Activated CD8-positive, alpha-beta T cell treated with anti-CD3 and anti-CD28 coated beads, Interleukin-2, amount 10 ng/mL, durations not matched to agents 7 days and 5 days (primary cell): ENCODE data around the gene CD8A. TPM values are rescaled to one million over a fixed set of nuclear protein-coding genes. Genes with fewer than 3 reads are reported as not detected.

Source experiments
- ATAC-seq: fragments of 150-1000 bp; cut with Tn5 transposase; one replicate; pipeline ENCODE4 v1.10.0; 2021; ENCODE audit warnings: moderate library complexity
- CTCF ChIA-PET: fragments of 350-600 bp; sonication (Branson Sonifier 250); formaldehyde crosslinking; loops from one replicate; lab custom pipeline; 2021; ENCODE audit warnings: antibody characterized with exemption; lab: Charles Lee
- POLR2A ChIA-PET: fragments of 350-600 bp; sonication (Branson Sonifier 250); formaldehyde crosslinking; loops from one replicate; lab custom pipeline; 2021; ENCODE audit warnings: antibody characterized with exemption; lab: Charles Lee
- DNase-seq: peaks from one replicate; pipeline ENCODE4 v3.0.0-alpha.2; 2020
- H3K27ac Mint-ChIP-seq: one replicate; pipeline ENCODE4 v1.8.0; 2021; ENCODE audit warnings: mild to moderate bottlenecking, mixed read lengths
- H3K27me3 Mint-ChIP-seq: one replicate; pipeline ENCODE4 v1.8.0; 2021; ENCODE audit warnings: low read depth, mixed read lengths
- H3K36me3 Mint-ChIP-seq: one replicate; pipeline ENCODE4 v1.8.0; 2021; ENCODE audit warnings: low read depth, mixed read lengths
- H3K4me1 Mint-ChIP-seq: one replicate; pipeline ENCODE4 v1.8.0; 2021; ENCODE audit warnings: low read depth, mixed read lengths
- H3K4me3 Mint-ChIP-seq: one replicate; pipeline ENCODE4 v1.8.0; 2021; ENCODE audit warnings: mild to moderate bottlenecking, mixed read lengths
- H3K9me3 Mint-ChIP-seq: one replicate; pipeline ENCODE4 v1.8.0; 2022; ENCODE audit warnings: mixed read lengths; ENCODE audit not compliant: insufficient read depth
- total RNA-seq, 2 experiments: library from RNA; stranded (reverse); gene quantifications; one replicate each; pipeline ENCODE4 v1.2.3, GENCODE V29; 2021

Gene CD8A
- total RNA-seq, 2 experiments from 2014 or later = 667 to 675 TPM

DNA sequence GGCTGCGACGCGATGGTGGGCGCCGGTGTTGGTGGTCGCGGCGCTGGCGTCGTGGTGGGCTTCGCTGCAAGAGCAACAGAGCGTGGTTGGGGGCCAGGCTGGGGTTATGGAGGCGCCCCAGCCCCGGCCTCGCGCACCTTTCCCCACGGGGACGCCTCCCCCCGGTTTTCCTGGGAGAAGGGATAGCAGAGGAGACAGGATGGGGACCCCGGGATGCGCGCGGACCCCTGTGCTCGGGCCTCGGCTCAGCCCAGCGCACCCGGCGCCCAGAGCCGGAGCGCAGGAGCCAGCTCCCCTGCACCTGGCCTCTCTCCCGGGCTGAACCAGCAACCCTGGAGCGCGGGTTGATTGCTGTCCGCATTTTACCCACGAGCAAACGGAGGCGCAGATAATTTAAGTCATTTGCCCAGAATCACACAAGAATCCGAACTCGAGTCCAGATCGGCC lies 1.0 kb downstream of the CD8A start:
- ChIA-PET CTCF (interaction anchor here (19.7 kb wide), 1 partner anchor 18 kb away, joined by 243 read pairs; no protein-coding TSS in a partner anchor), POLR2A (interaction anchor here (1.3 to 9.9 kb wide), 4 partner anchors 10 to 34 kb away, joined by 4 to 329 read pairs (median 24); no protein-coding TSS in a partner anchor)
- peak overlapping the region; percentile 95 for H3K4me3 Mint-ChIP-seq
- no peak for ATAC-seq
- DNase-seq = no peak
- H3K9me3 Mint-ChIP-seq = no peaks in the 10 kb centered on the region
- H3K27me3 Mint-ChIP-seq = no peaks in the 10 kb centered on the region
- H3K4me1 Mint-ChIP-seq = peaks cover 63% of the 10 kb centered on the region
- H3K27ac Mint-ChIP-seq = peak overlapping the region; percentile 99
- peaks cover 68% of the 10 kb centered on the region for H3K36me3 Mint-ChIP-seq

DNA sequence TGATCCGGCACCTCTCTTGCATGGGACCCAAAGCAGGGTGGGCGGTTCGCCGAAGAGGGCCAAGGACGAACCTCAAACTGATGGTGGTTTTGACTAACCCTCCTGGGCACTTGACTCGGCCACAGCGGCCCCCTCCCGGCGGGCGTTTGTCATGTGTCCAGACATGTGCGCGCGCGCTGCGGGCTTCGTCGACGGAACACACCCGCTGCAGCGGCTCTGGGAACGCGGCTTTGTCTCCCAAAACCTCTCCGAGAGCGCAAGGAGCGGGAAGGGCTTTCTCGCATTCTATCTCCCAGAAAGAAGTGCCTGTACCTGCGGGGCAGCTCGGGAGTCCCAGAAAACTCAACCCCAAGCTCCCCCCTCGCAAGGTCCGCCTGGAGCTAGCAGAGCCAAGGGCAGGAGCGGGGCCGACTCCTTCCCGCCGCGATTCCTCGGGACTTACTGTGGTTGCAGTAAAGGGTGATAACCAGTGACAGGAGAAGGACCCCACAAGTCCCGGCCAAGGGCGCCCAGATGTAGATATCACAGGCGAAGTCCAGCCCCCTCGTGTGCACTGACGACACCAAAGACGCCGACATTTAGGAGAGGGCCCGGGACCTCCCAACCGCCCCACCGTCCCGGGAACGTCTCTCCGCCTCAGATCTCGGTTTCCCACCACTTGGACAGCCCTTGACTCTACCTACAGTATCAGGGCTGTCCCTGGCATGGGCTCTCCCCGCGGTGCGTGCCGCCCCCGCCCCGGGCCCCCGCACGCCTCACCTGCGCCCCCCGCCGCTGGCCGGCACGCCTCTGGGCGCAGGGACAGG lies 1.6 kb downstream of the CD8A start:
- DNase-seq = peak; percentile 75

DNA sequence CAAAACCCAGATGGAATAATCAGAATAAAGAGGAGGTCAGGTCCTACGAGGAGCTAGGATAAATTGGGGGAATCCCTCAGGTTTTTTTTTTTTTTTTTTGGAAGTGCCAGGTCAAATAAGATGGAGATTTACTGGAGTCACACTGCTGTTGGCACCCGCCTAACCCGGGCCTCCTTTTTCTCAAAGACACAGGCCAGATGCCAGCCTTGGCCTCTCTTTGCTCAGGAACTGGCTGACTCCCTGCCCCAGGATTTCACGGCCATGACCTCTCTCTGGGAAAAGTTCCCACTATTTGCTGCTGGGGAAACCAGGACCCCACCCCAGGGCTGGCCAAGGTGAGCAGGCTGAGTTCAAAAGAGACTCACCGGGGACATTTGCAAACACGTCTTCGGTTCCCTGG lies 2.5 kb downstream of the CD8A start:
- DNase-seq = no peak
- no peaks in the 10 kb centered on the region for H3K9me3 Mint-ChIP-seq
- H3K36me3 Mint-ChIP-seq = peaks cover 81% of the 10 kb centered on the region
- no peaks in the 10 kb centered on the region for H3K27me3 Mint-ChIP-seq
- peaks cover 63% of the 10 kb centered on the region for H3K4me1 Mint-ChIP-seq
- ChIA-PET POLR2A (interaction anchor here (0.6 to 7.9 kb wide), 6 partner anchors 8 to 1461 kb away, joined by 3 to 164 read pairs (median 3); no protein-coding TSS in a partner anchor), CTCF (interaction anchor here (1.3 to 19.7 kb wide), 2 partner anchors 19 to 23 kb away, joined by 4 to 243 read pairs; no protein-coding TSS in a partner anchor)
- H3K4me3 Mint-ChIP-seq = peak overlapping the region; percentile 95
- ATAC-seq = no peak
- peak overlapping the region; percentile 99 for H3K27ac Mint-ChIP-seq

More for the DNA sequence above, 1.6 kb downstream of the CD8A start:
- peaks cover 74% of the 10 kb centered on the region for H3K36me3 Mint-ChIP-seq
- peak overlapping the region; percentile 99 for H3K27ac Mint-ChIP-seq
- no peaks in the 10 kb centered on the region for H3K9me3 Mint-ChIP-seq
- ChIA-PET POLR2A (interaction anchor here (1.3 to 9.9 kb wide), 3 partner anchors 18 to 35 kb away, joined by 4 to 329 read pairs (median 41); no protein-coding TSS in a partner anchor), CTCF (interaction anchor here (19.7 kb wide), 1 partner anchor 18 kb away, joined by 243 read pairs; no protein-coding TSS in a partner anchor)
- no peaks in the 10 kb centered on the region for H3K27me3 Mint-ChIP-seq
- no peak for ATAC-seq
- peak overlapping the region; percentile 95 for H3K4me3 Mint-ChIP-seq
- H3K4me1 Mint-ChIP-seq = peaks cover 63% of the 10 kb centered on the region

DNA sequence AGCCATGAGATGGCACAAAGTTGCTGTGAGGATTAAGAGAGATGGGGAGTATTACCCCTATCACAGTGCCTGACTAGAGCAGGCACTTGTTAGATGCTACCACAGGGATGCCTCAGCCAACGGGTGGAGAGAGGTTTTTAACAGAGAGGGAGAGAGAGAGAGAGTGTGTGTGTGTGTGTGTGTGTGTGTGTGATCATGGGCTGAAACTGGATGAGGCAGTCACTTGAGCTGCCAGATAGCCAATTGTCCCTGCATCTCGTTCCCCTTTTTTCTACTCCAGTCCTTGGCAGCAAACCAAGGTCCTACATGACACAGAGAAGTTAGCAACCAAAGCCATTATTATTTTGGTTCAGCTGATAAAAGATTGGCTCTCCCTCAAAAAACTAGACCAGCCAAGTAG lies 3.0 kb downstream of the CD8A start:
- H3K4me3 Mint-ChIP-seq = peak overlapping the region; percentile 95
- peaks cover 80% of the 10 kb centered on the region for H3K36me3 Mint-ChIP-seq
- peak overlapping the region; percentile 99 for H3K27ac Mint-ChIP-seq
- POLR2A ChIA-PET = interaction anchor here (0.6 to 7.9 kb wide), 6 partner anchors 8 to 1461 kb away, joined by 3 to 164 read pairs (median 3); no protein-coding TSS in a partner anchor
- H3K9me3 Mint-ChIP-seq = no peaks in the 10 kb centered on the region
- ATAC-seq = peak; percentile 3
- H3K27me3 Mint-ChIP-seq = no peaks in the 10 kb centered on the region
- CTCF ChIA-PET = interaction anchor here (1.3 to 19.7 kb wide), 2 partner anchors 20 to 23 kb away, joined by 4 to 243 read pairs; no protein-coding TSS in a partner anchor
- DNase-seq = peak; percentile 80
- H3K4me1 Mint-ChIP-seq = peaks cover 63% of the 10 kb centered on the region

DNA sequence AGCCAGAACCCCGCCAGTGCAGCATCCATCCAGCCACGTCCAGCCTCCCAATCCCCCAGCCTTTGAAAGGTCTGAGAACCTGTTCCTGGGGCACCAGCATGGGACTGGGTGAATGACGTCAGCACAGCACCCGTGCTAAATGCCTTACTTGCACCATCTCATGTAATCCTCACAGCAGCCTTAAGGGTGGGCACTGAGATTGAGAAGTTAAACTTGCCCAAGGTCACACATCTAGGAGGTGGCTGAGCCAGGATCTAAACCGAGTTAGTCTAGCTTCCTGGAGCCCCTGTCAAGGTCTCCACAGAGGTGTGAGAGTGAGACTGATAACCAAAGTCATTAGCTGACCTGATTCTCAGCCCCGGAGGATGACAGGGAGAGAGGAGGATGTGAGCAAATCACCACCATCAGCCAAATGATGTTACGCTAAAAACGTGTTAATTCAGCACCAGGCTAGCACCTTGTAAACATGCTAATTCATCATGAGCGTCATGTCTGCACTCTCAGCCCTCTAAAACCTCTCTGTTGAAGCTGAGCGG lies 4.6 kb downstream of the CD8A start:
- ATAC-seq (peak; percentile 66), DNase-seq (peak; percentile 88)
- peak overlapping the region; percentile 95 for H3K4me3 Mint-ChIP-seq
- H3K27me3 Mint-ChIP-seq = no peaks in the 10 kb centered on the region
- POLR2A ChIA-PET = interaction anchor here (0.5 to 7.9 kb wide), 9 partner anchors 9 to 1229 kb away, joined by 3 to 164 read pairs (median 4); partner anchors contain the start of gene RNF103
- H3K27ac Mint-ChIP-seq = peak overlapping the region; percentile 99
- H3K9me3 Mint-ChIP-seq = no peaks in the 10 kb centered on the region
- H3K36me3 Mint-ChIP-seq = peaks cover 76% of the 10 kb centered on the region
- peaks cover 64% of the 10 kb centered on the region for H3K4me1 Mint-ChIP-seq
- CTCF ChIA-PET = interaction anchor here (0.8 to 19.7 kb wide), 6 partner anchors 9 to 40 kb away, joined by 3 to 243 read pairs (median 7); no protein-coding TSS in a partner anchor

DNA sequence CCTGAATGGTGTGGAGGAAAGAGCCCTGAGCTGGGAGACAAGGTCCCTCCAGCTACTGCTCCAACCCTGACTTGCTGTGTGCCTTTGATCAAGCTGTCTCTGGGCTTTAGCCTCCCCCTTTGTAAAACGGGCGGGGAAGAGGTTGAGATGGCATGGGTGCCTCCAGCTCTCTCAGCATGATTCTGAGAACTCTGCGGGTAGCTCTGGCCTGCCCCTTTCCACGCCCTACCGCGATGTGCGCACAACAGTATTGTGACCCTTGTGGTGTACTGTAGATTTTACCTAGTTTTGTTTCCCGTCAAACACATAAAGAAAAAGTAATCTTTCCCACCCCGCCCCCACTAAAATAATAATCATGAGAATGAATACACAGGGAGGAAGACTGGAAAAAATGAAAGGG lies 5.3 kb downstream of the CD8A start:
- Mint-ChIP-seq H3K9me3 (no peaks in the 10 kb centered on the region), H3K27ac (peak overlapping the region; percentile 99), H3K27me3 (no peaks in the 10 kb centered on the region), H3K4me1 (peaks cover 63% of the 10 kb centered on the region), H3K4me3 (peak overlapping the region; percentile 95), H3K36me3 (peaks cover 71% of the 10 kb centered on the region)
- POLR2A ChIA-PET = interaction anchor here (0.6 to 7.9 kb wide), 10 partner anchors 9 to 162 kb away, joined by 3 to 164 read pairs (median 4); partner anchors contain the start of gene RNF103
- ATAC-seq (peak; percentile 75), DNase-seq (peak; percentile 95)
- CTCF ChIA-PET = interaction anchor here (0.9 to 19.7 kb wide), 7 partner anchors 10 to 40 kb away, joined by 3 to 243 read pairs (median 11); no protein-coding TSS in a partner anchor

DNA sequence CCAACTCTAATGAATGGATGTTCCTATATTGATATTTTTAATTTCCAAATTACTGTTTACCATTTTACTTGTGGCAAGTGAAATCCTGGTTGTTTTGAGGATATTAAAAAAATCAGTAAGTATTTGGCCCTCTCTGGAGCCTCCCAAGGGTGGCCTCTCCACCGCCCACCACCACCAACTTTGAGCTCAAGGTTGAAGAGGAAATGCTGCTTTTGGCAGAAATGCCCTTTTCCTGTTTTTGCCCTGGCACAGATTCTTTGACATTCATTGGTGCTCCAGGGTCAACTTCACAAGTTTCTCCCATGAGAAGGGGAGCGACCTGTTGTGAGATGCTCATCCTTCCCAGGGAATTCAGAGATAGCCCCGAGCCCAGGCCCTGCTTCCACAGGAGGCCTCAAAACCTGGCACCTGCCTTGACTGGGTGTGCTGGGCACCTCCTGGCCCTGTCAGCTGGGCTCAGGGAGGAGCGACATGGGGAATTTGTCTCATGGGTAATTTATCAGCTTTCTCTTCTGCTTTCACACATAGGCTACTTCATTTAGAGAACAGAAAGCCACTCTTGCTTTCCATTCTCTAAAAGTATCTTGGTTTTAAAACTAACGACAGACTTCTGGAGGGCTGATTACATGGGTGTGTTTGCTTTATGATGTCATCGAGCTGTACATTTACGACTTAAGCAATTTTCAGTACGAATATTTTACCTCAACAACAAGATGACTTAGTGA lies 6.9 kb downstream of the CD8A start:
- Mint-ChIP-seq H3K4me1 (peaks cover 63% of the 10 kb centered on the region), H3K27me3 (no peaks in the 10 kb centered on the region), H3K4me3 (no peak overlapping the region), H3K36me3 (peaks cover 56% of the 10 kb centered on the region), H3K27ac (peak overlapping the region; percentile 99), H3K9me3 (no peaks in the 10 kb centered on the region)
- POLR2A ChIA-PET = interaction anchor here (0.7 to 7.9 kb wide), 4 partner anchors 11 to 40 kb away, joined by 3 to 164 read pairs (median 32); no protein-coding TSS in a partner anchor
- ATAC-seq (no peak), DNase-seq (no peak)
- CTCF ChIA-PET = interaction anchor here (1.1 to 19.7 kb wide), 7 partner anchors 13 to 39 kb away, joined by 3 to 243 read pairs (median 3); no protein-coding TSS in a partner anchor

DNA sequence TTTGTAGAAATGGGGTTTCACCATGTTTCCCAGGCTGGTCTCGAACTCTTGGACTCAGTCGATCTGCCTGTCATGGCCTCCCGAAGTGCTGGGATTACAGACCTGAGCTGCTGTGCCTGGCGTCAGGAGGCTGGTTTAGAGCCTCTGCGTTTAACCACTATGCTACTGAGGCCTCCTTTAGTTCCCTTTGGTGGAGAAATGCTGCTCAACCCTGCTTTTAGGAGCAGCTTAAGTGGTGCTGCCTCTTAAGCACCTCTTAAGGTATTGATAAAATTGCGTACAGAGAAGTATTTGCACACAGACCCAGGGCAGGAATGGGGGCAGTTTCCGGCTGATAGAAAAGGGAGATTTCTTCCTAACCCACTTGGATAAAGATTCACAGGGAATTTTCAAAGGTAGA lies 8.0 kb downstream of the CD8A start:
- DNase-seq (no peak), ATAC-seq (no peak)
- Mint-ChIP-seq H3K27me3 (no peaks in the 10 kb centered on the region), H3K36me3 (peaks cover 45% of the 10 kb centered on the region), H3K9me3 (no peaks in the 10 kb centered on the region), H3K27ac (peak overlapping the region; percentile 41), H3K4me3 (no peak overlapping the region), H3K4me1 (peaks cover 60% of the 10 kb centered on the region)
- ChIA-PET CTCF (interaction anchor here (1.4 to 19.7 kb wide), 3 partner anchors 18 to 38 kb away, joined by 3 to 243 read pairs (median 9); no protein-coding TSS in a partner anchor), POLR2A (interaction anchor here (1.1 to 7.9 kb wide), 4 partner anchors 10 to 43 kb away, joined by 3 to 164 read pairs (median 3); no protein-coding TSS in a partner anchor)

DNA sequence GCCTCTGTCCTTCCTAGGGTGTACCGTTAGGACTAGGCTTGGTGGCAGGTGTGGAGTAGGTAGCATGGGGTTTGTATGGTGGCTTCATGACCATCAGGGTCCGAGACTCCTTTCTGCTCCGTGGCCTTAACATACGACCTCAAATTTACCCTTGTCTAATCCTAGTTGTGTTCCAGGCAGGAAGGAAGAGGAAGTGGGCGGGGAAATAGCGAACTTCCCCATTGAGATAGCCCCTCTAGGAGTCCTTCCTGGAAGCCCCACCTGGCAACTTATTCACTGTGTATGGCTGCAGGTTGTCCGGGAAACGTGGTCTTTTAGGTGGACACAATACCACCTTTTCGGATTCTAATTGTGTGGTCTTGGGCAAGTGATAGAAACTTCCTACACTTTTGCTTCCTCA lies 9.3 kb downstream of the CD8A start:
- CTCF ChIA-PET = interaction anchor here (3.6 to 19.7 kb wide), 2 partner anchors 17 to 26 kb away, joined by 23 to 243 read pairs; no protein-coding TSS in a partner anchor
- H3K9me3 Mint-ChIP-seq = no peaks in the 10 kb centered on the region
- no peak for ATAC-seq
- POLR2A ChIA-PET = interaction anchor here (1.1 to 7.9 kb wide), 3 partner anchors 9 to 26 kb away, joined by 3 to 164 read pairs (median 6); partner anchors contain the start of gene CD8A
- peaks cover 52% of the 10 kb centered on the region for H3K4me1 Mint-ChIP-seq
- no peak overlapping the region for H3K27ac Mint-ChIP-seq
- H3K36me3 Mint-ChIP-seq = peaks cover 38% of the 10 kb centered on the region
- H3K4me3 Mint-ChIP-seq = no peak overlapping the region
- no peaks in the 10 kb centered on the region for H3K27me3 Mint-ChIP-seq
- no peak for DNase-seq

DNA sequence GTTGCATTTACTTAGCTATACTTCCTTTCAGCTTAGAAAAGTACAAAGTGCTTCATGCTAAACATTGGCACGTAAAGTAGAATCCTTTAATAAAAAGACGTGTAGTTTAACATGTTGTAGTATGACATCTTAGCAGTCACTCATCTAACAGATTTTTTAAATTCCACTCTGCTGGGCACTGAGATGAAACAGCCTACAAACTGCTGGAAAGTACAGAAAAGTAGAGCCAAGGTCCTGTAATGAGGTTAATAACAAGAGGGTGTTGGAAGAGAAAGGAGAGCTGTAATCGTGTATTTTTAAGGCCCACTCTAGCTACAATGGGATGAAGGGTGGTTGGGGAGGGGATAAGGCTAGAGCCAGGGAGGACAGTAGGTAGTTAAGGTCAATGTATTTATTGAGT lies 10.7 kb downstream of the CD8A start:
- Mint-ChIP-seq H3K4me1 (peaks cover 38% of the 10 kb centered on the region), H3K4me3 (no peak overlapping the region), H3K27ac (no peak overlapping the region), H3K27me3 (no peaks in the 10 kb centered on the region), H3K9me3 (no peaks in the 10 kb centered on the region), H3K36me3 (peaks cover 27% of the 10 kb centered on the region)
- ATAC-seq = no peak
- ChIA-PET CTCF (interaction anchor here (1.0 to 19.7 kb wide), 4 partner anchors 10 to 28 kb away, joined by 4 to 243 read pairs (median 16); no protein-coding TSS in a partner anchor), POLR2A (no interaction called here)
- no peak for DNase-seq
